GM23338 (cell line): Measurements from ENCODE around the gene AMPD3. TPM values are rescaled to one million over a fixed set of nuclear protein-coding genes. Genes with fewer than 3 reads are reported as not detected.

Experiments used
- ATAC-seq: fragments of 200-7000 bp; cut with Tn5 transposase; 3 replicates; pipeline ENCODE4 v1.9.1; 2020
- DNase-seq: peaks from one replicate; pipeline ENCODE4 v3.0.0-alpha.2; 2015; ENCODE audit warnings: low spot score
- H2AFZ ChIP-seq: fragments of 200-600 bp; sonication (generic); 2 replicates; pipeline ENCODE4 v1.8.0; 2016; ENCODE audit warnings: antibody characterized with exemption, mild to moderate bottlenecking, moderate library complexity
- H3F3A ChIP-seq: fragments of 200-600 bp; sonication (generic); replicated peaks from 2 replicates; pipeline ENCODE4 v1.8.0; 2017; ENCODE audit warnings: antibody characterized with exemption, mixed run types, low read depth
- H3K27ac ChIP-seq: fragments of 200-600 bp; sonication (generic); 2 replicates; pipeline ENCODE4 v1.6.1; 2016; ENCODE audit warnings: low read depth
- H3K27me3 ChIP-seq: fragments of 200-600 bp; sonication (generic); 2 replicates; pipeline ENCODE4 v1.8.0; 2016; ENCODE audit warnings: mild to moderate bottlenecking, mixed run types, moderate library complexity; ENCODE audit not compliant: insufficient read depth
- H3K36me3 ChIP-seq: fragments of 200-600 bp; sonication (generic); 2 replicates; pipeline ENCODE4 v1.8.0; 2016; ENCODE audit warnings: mild to moderate bottlenecking; ENCODE audit not compliant: insufficient read depth
- H3K4me1 ChIP-seq: fragments of 200-600 bp; sonication (generic); 2 replicates; pipeline ENCODE4 v1.8.0; 2016; ENCODE audit warnings: mild to moderate bottlenecking, moderate library complexity; ENCODE audit not compliant: insufficient read depth
- H3K4me2 ChIP-seq: fragments of 200-600 bp; sonication (generic); 2 replicates; pipeline ENCODE4 v1.7.1; 2017; ENCODE audit warnings: mixed run types
- H3K4me3 ChIP-seq: fragments of 200-600 bp; sonication (generic); 2 replicates; pipeline ENCODE4 v1.6.1; 2016; ENCODE audit warnings: mixed run types
- H3K79me2 ChIP-seq: fragments of 200-600 bp; sonication (generic); replicated peaks from 2 replicates; pipeline ENCODE4 v1.8.0; 2017; ENCODE audit warnings: mild to moderate bottlenecking; ENCODE audit not compliant: insufficient read depth
- H3K9me2 ChIP-seq: fragments of 200-600 bp; sonication (generic); 2 replicates; pipeline ENCODE4 v1.8.0; 2017; ENCODE audit not compliant: insufficient read depth
- H4K20me1 ChIP-seq: fragments of 200-600 bp; sonication (generic); replicated peaks from 2 replicates; pipeline ENCODE4 v1.8.0; 2017; ENCODE audit warnings: mild to moderate bottlenecking; ENCODE audit not compliant: insufficient read depth
- H3K27ac Mint-ChIP-seq: 2 replicates; pipeline ENCODE4 v1.8.0; 2020; ENCODE audit warnings: inconsistent platforms, mild to moderate bottlenecking, moderate library complexity, mixed read lengths
- H3K27me3 Mint-ChIP-seq: 3 replicates; pipeline ENCODE4 v1.8.0; 2022; ENCODE audit warnings: low read depth, mild to moderate bottlenecking, moderate library complexity, mixed read lengths, inconsistent platforms; ENCODE audit not compliant: insufficient read depth, poor library complexity
- H3K36me3 Mint-ChIP-seq: 3 replicates; pipeline ENCODE4 v1.8.0; 2021; ENCODE audit warnings: low read depth, mild to moderate bottlenecking, inconsistent platforms, moderate library complexity, mixed read lengths
- H3K4me1 Mint-ChIP-seq: 3 replicates; pipeline ENCODE4 v1.8.0; 2020; ENCODE audit warnings: mild to moderate bottlenecking, inconsistent platforms, mixed read lengths
- H3K4me3 Mint-ChIP-seq: 3 replicates; pipeline ENCODE4 v1.8.0; 2021; ENCODE audit warnings: moderate library complexity, mild to moderate bottlenecking, inconsistent platforms, mixed read lengths
- H3K9me3 Mint-ChIP-seq: 3 replicates; pipeline ENCODE4 v1.8.0; 2020; ENCODE audit warnings: moderate library complexity, mild to moderate bottlenecking, inconsistent platforms, mixed read lengths
- CREB1 ChIP-seq: fragments of 250-450 bp; sonication (Bioruptor Pico); IDR thresholded peaks from 2 replicates; pipeline ENCODE4 v1.5.0; 2020; ENCODE audit warnings: low read depth, mild to moderate bottlenecking, moderate library complexity
- EZH2 ChIP-seq: fragments of 200-600 bp; sonication (generic); IDR thresholded peaks from one replicate; pipeline ENCODE4 v1.8.0; 2017; ENCODE audit warnings: antibody characterized with exemption, mild to moderate bottlenecking, low read depth; ENCODE audit not compliant: unreplicated experiment
- EZH2phosphoT487 ChIP-seq: fragments of 200-600 bp; sonication (generic); IDR thresholded peaks from one replicate; pipeline ENCODE4 v1.8.1; 2018; ENCODE audit warnings: antibody characterized with exemption; ENCODE audit not compliant: unreplicated experiment
- JUNB ChIP-seq: IDR thresholded peaks from one replicate; pipeline ENCODE4 v1.6.1; 2016; ENCODE audit warnings: antibody characterized with exemption; ENCODE audit not compliant: unreplicated experiment
- NANOG ChIP-seq: IDR thresholded peaks from 2 replicates; pipeline ENCODE4 v1.6.1; 2016; ENCODE audit warnings: antibody characterized with exemption, borderline replicate concordance
- POLR2AphosphoS5 ChIP-seq: IDR thresholded peaks from 2 replicates; pipeline ENCODE4 v1.6.1; 2016; ENCODE audit warnings: antibody characterized with exemption, low read depth
- REST ChIP-seq: IDR thresholded peaks from one replicate; pipeline ENCODE4 v1.6.1; 2018; ENCODE audit warnings: antibody characterized with exemption; ENCODE audit not compliant: unreplicated experiment
- STAT1 ChIP-seq: IDR thresholded peaks from one replicate; pipeline ENCODE4 v1.6.1; 2016; ENCODE audit warnings: antibody characterized with exemption; ENCODE audit not compliant: unreplicated experiment
- ZNF114 ChIP-seq: fragments of 250-450 bp; sonication (Bioruptor Pico); IDR thresholded peaks from 2 replicates; pipeline ENCODE4 v1.5.0; 2020; ENCODE audit warnings: mild to moderate bottlenecking, moderate library complexity
- ZNF331 ChIP-seq: fragments of 250-450 bp; sonication (Bioruptor Pico); IDR thresholded peaks from 2 replicates; pipeline ENCODE4 v1.5.0; 2020; ENCODE audit warnings: low read depth, mild to moderate bottlenecking, moderate library complexity
- ZNF462 ChIP-seq: fragments of 250-450 bp; sonication (Bioruptor Pico); IDR thresholded peaks from 2 replicates; pipeline ENCODE4 v1.5.0; 2020; ENCODE audit warnings: mild to moderate bottlenecking, moderate library complexity
- polyA plus RNA-seq: library from polyadenylated mRNA; unstranded; fragments of >200 nt; fragmentation: Nextera tagmentation; extraction: Ambion mirVana; gene quantifications from 2 replicates; pipeline ENCODE4 v1.2.1, GENCODE V29; 2016
- total RNA-seq: library from RNA; depleted of rRNA; stranded (reverse); fragments of >200 nt; shearing (Covaris generic); gene quantifications from 2 replicates; pipeline ENCODE4 v1.2.3, GENCODE V29; 2014
- TF ChIP-seq, protein P1 (sequence below): IDR thresholded peaks from 2 replicates; pipeline ENCODE4 v1.6.1; 2016; ENCODE audit warnings: antibody characterized with exemption
- TF ChIP-seq, protein P2 (sequence below), 2 experiments: fragments of 200-600 bp in 1 of 2; sonication (generic) in 1 of 2; conservative IDR thresholded peaks; 2 replicates each; pipeline versions ENCODE4 v1.5.1 to v1.6.1; 2016 to 2017; ENCODE audit warnings: antibody characterized with exemption in 2 of 2, low read depth in 2 of 2, mild to moderate bottlenecking in 2 of 2, moderate library complexity in 1 of 2

The AMPD3 gene
- total and polyA plus RNA-seq, 2 experiments from 2014 or later: 1.6 to 2.1 TPM

DNA sequence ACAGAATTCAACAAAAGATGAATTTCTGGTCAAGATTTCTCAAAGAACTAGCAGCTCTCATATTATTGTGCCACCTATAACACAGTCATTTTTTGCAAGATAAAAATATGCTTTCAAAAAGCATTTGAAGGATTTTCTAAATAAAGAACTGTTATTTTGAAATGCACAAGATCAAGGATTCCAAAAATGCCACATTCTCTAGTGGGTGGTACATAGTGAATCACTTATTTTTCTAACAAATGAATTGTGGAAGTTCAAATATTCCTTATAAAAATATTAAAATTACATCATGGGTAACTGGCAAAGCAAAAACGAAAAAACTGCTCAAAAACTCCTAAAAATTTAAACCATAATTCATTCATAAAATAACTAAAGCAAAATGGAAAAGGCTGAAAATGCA, 83.9 kb downstream of the AMPD3 start:
- Mint-ChIP-seq H3K4me1 (peaks cover 8% of the 10 kb centered on the region), H3K36me3 (no peaks in the 10 kb centered on the region; the same call in 2 of the 3 replicates), H3K4me3 (no peak overlapping the region), H3K27me3 (peaks cover 6% of the 10 kb centered on the region), H3K27ac (no peak overlapping the region), H3K9me3 (peaks cover 10% of the 10 kb centered on the region)
- Histone ChIP-seq H3K27me3 (peaks cover 9% of the 10 kb centered on the region; the same call in 1 of the 2 replicates), H3K4me1 (peaks cover 9% of the 10 kb centered on the region), H3K79me2 (no peaks in the 10 kb centered on the region), H3K4me2 (no peak overlapping the region), H3K36me3 (no peaks in the 10 kb centered on the region), H3F3A (no peaks in the 10 kb centered on the region), H2AFZ (no peak overlapping the region), H3K9me2 (no peaks in the 10 kb centered on the region), H3K4me3 (no peak overlapping the region), H4K20me1 (no peaks in the 10 kb centered on the region), H3K27ac (no peak overlapping the region)
- DNase-seq: no peak
- TF ChIP-seq ZNF114 (CRISPR knock-in tag): no peak
- no peak for TF ChIP-seq POLR2AphosphoS5
- no peak for TF ChIP-seq JUNB
- no peak for TF ChIP-seq EZH2
- TF ChIP-seq ZNF331 (CRISPR knock-in tag): no peak
- no peak for TF ChIP-seq EZH2phosphoT487
- no peak for TF ChIP-seq ZNF462
- TF ChIP-seq STAT1: no peak
- no peak for TF ChIP-seq REST
- no peak for TF ChIP-seq NANOG
- TF ChIP-seq, protein P1, sequence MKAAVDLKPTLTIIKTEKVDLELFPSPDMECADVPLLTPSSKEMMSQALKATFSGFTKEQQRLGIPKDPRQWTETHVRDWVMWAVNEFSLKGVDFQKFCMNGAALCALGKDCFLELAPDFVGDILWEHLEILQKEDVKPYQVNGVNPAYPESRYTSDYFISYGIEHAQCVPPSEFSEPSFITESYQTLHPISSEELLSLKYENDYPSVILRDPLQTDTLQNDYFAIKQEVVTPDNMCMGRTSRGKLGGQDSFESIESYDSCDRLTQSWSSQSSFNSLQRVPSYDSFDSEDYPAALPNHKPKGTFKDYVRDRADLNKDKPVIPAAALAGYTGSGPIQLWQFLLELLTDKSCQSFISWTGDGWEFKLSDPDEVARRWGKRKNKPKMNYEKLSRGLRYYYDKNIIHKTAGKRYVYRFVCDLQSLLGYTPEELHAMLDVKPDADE: no peak
- no peak for TF ChIP-seq CREB1 (CRISPR knock-in tag)
- TF ChIP-seq, protein P2, sequence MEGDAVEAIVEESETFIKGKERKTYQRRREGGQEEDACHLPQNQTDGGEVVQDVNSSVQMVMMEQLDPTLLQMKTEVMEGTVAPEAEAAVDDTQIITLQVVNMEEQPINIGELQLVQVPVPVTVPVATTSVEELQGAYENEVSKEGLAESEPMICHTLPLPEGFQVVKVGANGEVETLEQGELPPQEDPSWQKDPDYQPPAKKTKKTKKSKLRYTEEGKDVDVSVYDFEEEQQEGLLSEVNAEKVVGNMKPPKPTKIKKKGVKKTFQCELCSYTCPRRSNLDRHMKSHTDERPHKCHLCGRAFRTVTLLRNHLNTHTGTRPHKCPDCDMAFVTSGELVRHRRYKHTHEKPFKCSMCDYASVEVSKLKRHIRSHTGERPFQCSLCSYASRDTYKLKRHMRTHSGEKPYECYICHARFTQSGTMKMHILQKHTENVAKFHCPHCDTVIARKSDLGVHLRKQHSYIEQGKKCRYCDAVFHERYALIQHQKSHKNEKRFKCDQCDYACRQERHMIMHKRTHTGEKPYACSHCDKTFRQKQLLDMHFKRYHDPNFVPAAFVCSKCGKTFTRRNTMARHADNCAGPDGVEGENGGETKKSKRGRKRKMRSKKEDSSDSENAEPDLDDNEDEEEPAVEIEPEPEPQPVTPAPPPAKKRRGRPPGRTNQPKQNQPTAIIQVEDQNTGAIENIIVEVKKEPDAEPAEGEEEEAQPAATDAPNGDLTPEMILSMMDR (conservative IDR thresholded peaks at IDR 0.05; ENCODE audit: low read depth in 2 of 2): no peak
- ATAC-seq: no peak
